ENCODE results near the gene AEBP1.

The AEBP1 gene

GRCh38 chr7:44150966-44151941 lies 47.1 kb downstream of the AEBP1 start:
- no peak for DNase-seq (ENCODE audit: insufficient read length, low spot score)
- TF ChIP-seq CTCF (IDR thresholded peaks at IDR 0.05; ENCODE audit: insufficient read depth, missing control alignments), result no peak
- FAIRE-seq, result no peak

GRCh38 chr7:44151956-44152355 lies 47.8 kb downstream of the AEBP1 start:
- DNase-seq (ENCODE audit: insufficient read length, low spot score) (no peak), FAIRE-seq (no peak)
- TF ChIP-seq CTCF (IDR thresholded peaks at IDR 0.05; ENCODE audit: insufficient read depth, missing control alignments), result no peak

GRCh38 chr7:44152971-44153947 lies 49.1 kb downstream of the AEBP1 start:
- DNase-seq (ENCODE audit: insufficient read length, low spot score) (no peak), FAIRE-seq (no peak)
- TF ChIP-seq CTCF (IDR thresholded peaks at IDR 0.05; ENCODE audit: insufficient read depth, missing control alignments), result no peak

- no peak for TF ChIP-seq CTCF (IDR thresholded peaks at IDR 0.05; ENCODE audit: insufficient read depth, missing control alignments)
- FAIRE-seq (no peak), DNase-seq (ENCODE audit: insufficient read length, low spot score) (no peak)
These were observed 49.8 kb downstream of the AEBP1 start for GRCh38 chr7:44153948-44154335.

GRCh38 chr7:44154703-44155102 lies 50.6 kb downstream of the AEBP1 start:
- no peak for FAIRE-seq
- no peak for DNase-seq (ENCODE audit: insufficient read length, low spot score)

More at GRCh38 chr7:44154703-44155102, 50.6 kb downstream of the AEBP1 start:
- TF ChIP-seq CTCF (IDR thresholded peaks at IDR 0.05; ENCODE audit: insufficient read depth, missing control alignments), result no peak
